Smooth muscle cell of the pulmonary artery (primary cell): ENCODE data around the gene ZC3H7A. TPM values are rescaled to one million over a fixed set of nuclear protein-coding genes. Genes with fewer than 3 reads are reported as not detected.

Source experiments
- total RNA-seq: library from RNA; depleted of rRNA; stranded (reverse); fragments of >200 nt; gene quantifications from 2 replicates; pipeline ENCODE4 v1.2.3, GENCODE V29; 2014

Gene ZC3H7A
- total RNA-seq = 57.9 and 68.4 TPM in 2 replicates

GRCh38 chr16:11797166-11797956 is at the start of gene ZC3H7A:
Gene ZC3H7A, minus strand, starts transcription at chr16:11797258. Its CDS starts 14,904 bp downstream, at chr16:11782354.

GRCh38 chr16:11742536-11743307 is 54.3 kb downstream of the ZC3H7A start, which contains the start of gene TXNDC11:
Gene TXNDC11, minus strand, starts transcription at chr16:11742857. Its CDS starts 127 bp downstream, at chr16:11742730.

Other genes starting within 250 kb of the ZC3H7A start
- gene LITAF, start 210.3 kb downstream of the ZC3H7A start, total RNA-seq = 32.1 and 41.5 TPM in 2 replicates
- gene SNN, start 128.8 kb downstream of the ZC3H7A start, total RNA-seq = 16.2 and 16.8 TPM in 2 replicates
- 30.2 and 32.6 TPM in 2 replicates for gene TXNDC11, start 54.4 kb downstream of the ZC3H7A start, total RNA-seq
- gene RSL1D1, start 54.3 kb upstream of the ZC3H7A start, total RNA-seq = 47.7 and 55.6 TPM in 2 replicates
- 75.5 and 78.3 TPM in 2 replicates for gene GSPT1, start 118.7 kb upstream of the ZC3H7A start, total RNA-seq
- gene NPIPB2, start 144.8 kb upstream of the ZC3H7A start, total RNA-seq = 5.2 and 7.3 TPM in 2 replicates
- 0.10 TPM in 1 of 2 replicates, not detected in the other for gene TNFRSF17, start 168.0 kb upstream of the ZC3H7A start, total RNA-seq
- gene SNX29, start 179.5 kb upstream of the ZC3H7A start, total RNA-seq = 20.8 and 21.5 TPM in 2 replicates